Esophagus (tissue), 2 donors: ENCODE results near the gene CTDNEP1. TPM values are rescaled to one million over a fixed set of nuclear protein-coding genes. Genes with fewer than 3 reads are reported as not detected.

ENCODE experiments used
- H3K27ac ChIP-seq, 2 donors: one replicate each; pipeline ENCODE4 v1.5.1; 2013; ENCODE audit warnings: low read depth in 2 of 2, mild to moderate bottlenecking in 2 of 2, inconsistent platforms in 1 of 2, low read length in 1 of 2, moderate library complexity in 1 of 2
- H3K27me3 ChIP-seq, 2 donors: one replicate each; pipeline ENCODE4 v1.6.1; 2013; ENCODE audit warnings: low read length in 2 of 2, control low read depth in 1 of 2, mild to moderate bottlenecking in 1 of 2; ENCODE audit not compliant: insufficient read depth in 2 of 2, control insufficient read depth in 1 of 2
- H3K36me3 ChIP-seq, 2 donors: one replicate each; pipeline ENCODE4 v1.6.1; 2013; ENCODE audit warnings: low read length in 1 of 2; ENCODE audit not compliant: control insufficient read depth in 2 of 2, insufficient read depth in 2 of 2
- H3K4me1 ChIP-seq, 2 donors: one replicate each; pipeline ENCODE4 v1.6.1; 2013; ENCODE audit warnings: low read length in 1 of 2; ENCODE audit not compliant: control insufficient read depth in 2 of 2, insufficient read depth in 2 of 2
- H3K4me3 ChIP-seq, 2 donors: one replicate each; pipeline ENCODE4 v1.5.1; 2013; ENCODE audit warnings: low read length in 2 of 2, mild to moderate bottlenecking in 2 of 2, low read depth in 1 of 2, moderate library complexity in 1 of 2
- H3K9me3 ChIP-seq, 2 donors: one replicate each; pipeline ENCODE4 v1.6.1; 2013; ENCODE audit warnings: mild to moderate bottlenecking in 2 of 2, low read depth in 1 of 2, low read length in 1 of 2, moderate library complexity in 1 of 2; ENCODE audit not compliant: control insufficient read depth in 2 of 2, insufficient read depth in 1 of 2
- WGBS, 2 donors: extraction: QIAGEN DNeasy Blood & Tissue Kit; methylation state at CpG; one replicate each; pipeline ENCODE4 v1.1.7; 2013; 5-methylcytosine and 5-hydroxymethylcytosine counted together
- polyA plus RNA-seq, 2 donors: library from polyadenylated mRNA; stranded (reverse); fragments of 200-250 nt; gene quantifications; one replicate each; pipeline ENCODE4 v1.2.3, GENCODE V29; 2013
- donor health status: healthy with polysubstance abuse.
- donor health status: Bipolar disorder and iron deficiency.

CTDNEP1 gene
- polyA plus RNA-seq, 2 donors: 42.4 to 58.5 TPM

- H3K36me3 ChIP-seq: peaks cover 5 to 19% of the 10 kb centered on the region in 2 donors
- peaks cover 7 to 15% of the 10 kb centered on the region in 2 donors for H3K4me1 ChIP-seq
- no peak overlapping the region for H3K4me3 ChIP-seq
- H3K9me3 ChIP-seq: no peaks in the 10 kb centered on the region
- 52 to 65% methylated on average over 6 of the region's 6 CpGs for WGBS, 2 donors
- no peaks in the 10 kb centered on the region for H3K27me3 ChIP-seq
- peak overlapping the region; percentile 35 to 50 for H3K27ac ChIP-seq
These were observed 33.4 kb downstream of the CTDNEP1 start for GRCh38 chr17:7218166-7218565.

GRCh38 chr17:7217113-7217987, 34.2 kb downstream of the CTDNEP1 start:
- Histone ChIP-seq H3K4me3 (peak overlapping the region; percentile 6 to 49), H3K36me3 (peaks cover 0 to 11% of the 10 kb centered on the region in 2 donors), H3K9me3 (no peaks in the 10 kb centered on the region), H3K27ac (peak overlapping the region; percentile 35 to 50), H3K4me1 (peaks cover 7 to 15% of the 10 kb centered on the region in 2 donors), H3K27me3 (no peaks in the 10 kb centered on the region)
- WGBS, 2 donors: 3 to 5% methylated on average over 29 to 32 of the region's 32 CpGs

GRCh38 chr17:7216242-7217112, 35.1 kb downstream of the CTDNEP1 start:
- WGBS, 2 donors: 22 to 27% methylated on average over 7 of the region's 7 CpGs
- H3K4me1 ChIP-seq: peaks cover 2 to 14% of the 10 kb centered on the region in 2 donors

GRCh38 chr17:7215652-7216180, 35.8 kb downstream of the CTDNEP1 start:
- Histone ChIP-seq H3K4me1 (peaks cover 0 to 7% of the 10 kb centered on the region in 2 donors), H3K4me3 (no peak overlapping the region)
- 17 to 21% methylated on average over 10 of the region's 10 CpGs for WGBS, 2 donors

More at GRCh38 chr17:7216242-7217112, 35.1 kb downstream of the CTDNEP1 start:
- peak overlapping the region; percentile 6 to 49 for H3K4me3 ChIP-seq
- no peaks in the 10 kb centered on the region for H3K9me3 ChIP-seq
- peaks cover 0 to 3% of the 10 kb centered on the region in 2 donors for H3K36me3 ChIP-seq
- peak overlapping the region; percentile 27 to 35 for H3K27ac ChIP-seq
- H3K27me3 ChIP-seq: no peaks in the 10 kb centered on the region

GRCh38 chr17:7215136-7215638, 36.3 kb downstream of the CTDNEP1 start:
- Histone ChIP-seq H3K27me3 (no peaks in the 10 kb centered on the region), H3K27ac (peak overlapping the region; percentile 71 to 88), H3K36me3 (no peaks in the 10 kb centered on the region), H3K9me3 (no peaks in the 10 kb centered on the region), H3K4me3 (peak overlapping the region in 1 of 2 donors; percentile 40), H3K4me1 (peaks cover 0 to 7% of the 10 kb centered on the region in 2 donors)
- WGBS, 2 donors: 19 to 25% methylated on average over 9 of the region's 9 CpGs

More at GRCh38 chr17:7215652-7216180, 35.8 kb downstream of the CTDNEP1 start:
- Histone ChIP-seq H3K9me3 (no peaks in the 10 kb centered on the region), H3K36me3 (no peaks in the 10 kb centered on the region), H3K27ac (peak overlapping the region; percentile 51 to 88), H3K27me3 (no peaks in the 10 kb centered on the region)

GRCh38 chr17:7214300-7215135, 37.0 kb downstream of the CTDNEP1 start:
- Histone ChIP-seq H3K4me1 (peaks cover 0 to 6% of the 10 kb centered on the region in 2 donors), H3K36me3 (no peaks in the 10 kb centered on the region), H3K4me3 (peak overlapping the region; percentile 40 to 42), H3K27me3 (no peaks in the 10 kb centered on the region), H3K9me3 (no peaks in the 10 kb centered on the region), H3K27ac (peak overlapping the region; percentile 71 to 88)
- 1% methylated on average over 44 to 45 of the region's 45 CpGs for WGBS, 2 donors

- H3K36me3 ChIP-seq: no peaks in the 10 kb centered on the region
- H3K27ac ChIP-seq: peak overlapping the region in 1 of 2 donors; percentile 68
- no peaks in the 10 kb centered on the region for H3K27me3 ChIP-seq
- no peaks in the 10 kb centered on the region for H3K9me3 ChIP-seq
- H3K4me3 ChIP-seq: peak overlapping the region in 1 of 2 donors; percentile 42
- WGBS, 2 donors: 4 to 8% methylated on average over 15 of the region's 15 CpGs
- peaks cover 0 to 5% of the 10 kb centered on the region in 2 donors for H3K4me1 ChIP-seq
These were observed 37.6 kb downstream of the CTDNEP1 start for GRCh38 chr17:7213895-7214299.

GRCh38 chr17:7211491-7212273, 39.9 kb downstream of the CTDNEP1 start:
- Histone ChIP-seq H3K27me3 (no peaks in the 10 kb centered on the region), H3K36me3 (no peaks in the 10 kb centered on the region), H3K9me3 (no peaks in the 10 kb centered on the region), H3K4me3 (no peak overlapping the region), H3K27ac (no peak overlapping the region), H3K4me1 (peaks cover 2 to 4% of the 10 kb centered on the region in 2 donors)
- WGBS, 2 donors: 38 to 56% methylated on average over 17 to 36 of the region's 37 CpGs
